Tibial nerve (tissue), 4 donors: ENCODE results near the gene ALAS1. TPM values are rescaled to one million over a fixed set of nuclear protein-coding genes. Genes with fewer than 3 reads are reported as not detected.

Experiments
- DNase-seq, 2 donors: peaks; one replicate each; pipeline ENCODE4 v3.0.0-alpha.2; 2019; ENCODE audit warnings: low spot score in 2 of 2
- H3K27ac ChIP-seq, 4 donors: fragments of 200-600 bp; sonication (generic) in 3 of 4; one replicate each; pipeline ENCODE4 v1.5.1; 2017 to 2019; ENCODE audit warnings: mild to moderate bottlenecking in 1 of 4
- H3K27me3 ChIP-seq, 2 donors: fragments of 200-600 bp; sonication (generic) in 1 of 2; one replicate each; pipeline versions ENCODE4 v1.5.1 to v1.6.0; 2017 to 2019
- H3K36me3 ChIP-seq, 3 donors: fragments of 200-600 bp; sonication (generic); one replicate each; pipeline ENCODE4 v1.5.1; 2018 to 2019
- H3K4me1 ChIP-seq, 4 donors: fragments of 200-600 bp; sonication (generic) in 3 of 4; one replicate each; pipeline ENCODE4 v1.5.1; 2017 to 2019
- H3K4me3 ChIP-seq, 4 donors: fragments of 200-600 bp; sonication (generic) in 3 of 4; one replicate each; pipeline ENCODE4 v1.5.1; 2017 to 2019; ENCODE audit warnings: mild to moderate bottlenecking in 1 of 4, moderate library complexity in 1 of 4
- H3K9me3 ChIP-seq, 4 donors: fragments of 200-600 bp; sonication (generic) in 3 of 4; one replicate each; pipeline ENCODE4 v1.5.1; 2017 to 2019
- EP300 ChIP-seq, 2 donors: sonication (generic); formaldehyde crosslinking; IDR thresholded peaks; one replicate each; pipeline ENCODE4 v1.6.1; 2017; ENCODE audit warnings: antibody characterized with exemption in 2 of 2, mild to moderate bottlenecking in 1 of 2
- POLR2A ChIP-seq, 2 donors: fragments of 450-650 bp; IDR thresholded peaks; one replicate each; pipeline ENCODE4 v1.6.1; 2017; ENCODE audit warnings: antibody characterized with exemption in 2 of 2, mild to moderate bottlenecking in 2 of 2, moderate library complexity in 2 of 2
- WGBS, 2 donors: methylation state at CpG; one replicate each; pipeline ENCODE4 v1.1.5; 2018; 5-methylcytosine and 5-hydroxymethylcytosine counted together
- total RNA-seq, 4 donors: library from RNA; depleted of rRNA; stranded (reverse); fragments of >200 nt; gene quantifications; one replicate each; pipeline ENCODE4 v1.1.0, GENCODE V29; 2016
- TF ChIP-seq, protein P1 (sequence below), 5 experiments: fragments of 200-600 bp in 3 of 5; fragments of 450-650 bp in 2 of 5; sonication (generic) in 3 of 5; IDR thresholded peaks; one replicate each; pipeline ENCODE4 v1.5.1; 2016 to 2019; ENCODE audit warnings: antibody characterized with exemption in 5 of 5, mild to moderate bottlenecking in 3 of 5, moderate library complexity in 2 of 5

Gene ALAS1
- total RNA-seq, 4 donors from 2014 or later, result 26.1 to 37.1 (median 32.0) TPM

DNA sequence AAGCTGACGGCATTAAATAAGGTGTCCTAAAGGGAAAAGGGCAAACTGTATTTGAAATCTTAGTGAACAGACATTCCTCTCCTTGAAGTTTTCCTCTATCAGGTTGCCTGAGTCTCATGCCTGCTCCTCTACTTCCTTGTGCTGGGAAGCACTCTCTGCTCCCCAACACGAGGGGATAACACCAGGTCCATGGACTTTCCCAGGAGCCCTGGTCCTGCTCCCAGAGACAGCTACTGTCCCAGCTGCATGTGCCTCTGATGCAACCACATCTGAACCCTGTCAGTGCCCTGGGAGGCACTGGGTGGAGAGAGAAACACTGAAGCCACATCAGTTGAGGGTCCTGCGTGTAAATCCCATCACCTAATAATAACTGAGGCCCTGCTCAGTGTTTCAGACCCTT is 20.1 kb downstream of the ALAS1 start:
- TF ChIP-seq POLR2A (IDR thresholded peaks at IDR 0.05) (no peak), EP300 (IDR thresholded peaks at IDR 0.05) (no peak)
- TF ChIP-seq, protein P1, sequence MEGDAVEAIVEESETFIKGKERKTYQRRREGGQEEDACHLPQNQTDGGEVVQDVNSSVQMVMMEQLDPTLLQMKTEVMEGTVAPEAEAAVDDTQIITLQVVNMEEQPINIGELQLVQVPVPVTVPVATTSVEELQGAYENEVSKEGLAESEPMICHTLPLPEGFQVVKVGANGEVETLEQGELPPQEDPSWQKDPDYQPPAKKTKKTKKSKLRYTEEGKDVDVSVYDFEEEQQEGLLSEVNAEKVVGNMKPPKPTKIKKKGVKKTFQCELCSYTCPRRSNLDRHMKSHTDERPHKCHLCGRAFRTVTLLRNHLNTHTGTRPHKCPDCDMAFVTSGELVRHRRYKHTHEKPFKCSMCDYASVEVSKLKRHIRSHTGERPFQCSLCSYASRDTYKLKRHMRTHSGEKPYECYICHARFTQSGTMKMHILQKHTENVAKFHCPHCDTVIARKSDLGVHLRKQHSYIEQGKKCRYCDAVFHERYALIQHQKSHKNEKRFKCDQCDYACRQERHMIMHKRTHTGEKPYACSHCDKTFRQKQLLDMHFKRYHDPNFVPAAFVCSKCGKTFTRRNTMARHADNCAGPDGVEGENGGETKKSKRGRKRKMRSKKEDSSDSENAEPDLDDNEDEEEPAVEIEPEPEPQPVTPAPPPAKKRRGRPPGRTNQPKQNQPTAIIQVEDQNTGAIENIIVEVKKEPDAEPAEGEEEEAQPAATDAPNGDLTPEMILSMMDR (IDR thresholded peaks at IDR 0.05), result no peak
- H3K36me3 ChIP-seq, result peaks cover 0 to 36% (median 4%) of the 10 kb centered on the region in 3 donors
- H3K27me3 ChIP-seq, result no peaks in the 10 kb centered on the region
- WGBS, 2 donors, result 66 to 69% methylated on average over 3 of the region's 3 CpGs
- no peak for DNase-seq
- H3K27ac ChIP-seq, result peak overlapping the region in 3 of 4 donors; percentile 29 to 73 (median 36)
- H3K9me3 ChIP-seq, result no peaks in the 10 kb centered on the region
- H3K4me1 ChIP-seq, result peaks cover 0 to 35% (median 15%) of the 10 kb centered on the region in 4 donors
- no peak overlapping the region for H3K4me3 ChIP-seq

DNA sequence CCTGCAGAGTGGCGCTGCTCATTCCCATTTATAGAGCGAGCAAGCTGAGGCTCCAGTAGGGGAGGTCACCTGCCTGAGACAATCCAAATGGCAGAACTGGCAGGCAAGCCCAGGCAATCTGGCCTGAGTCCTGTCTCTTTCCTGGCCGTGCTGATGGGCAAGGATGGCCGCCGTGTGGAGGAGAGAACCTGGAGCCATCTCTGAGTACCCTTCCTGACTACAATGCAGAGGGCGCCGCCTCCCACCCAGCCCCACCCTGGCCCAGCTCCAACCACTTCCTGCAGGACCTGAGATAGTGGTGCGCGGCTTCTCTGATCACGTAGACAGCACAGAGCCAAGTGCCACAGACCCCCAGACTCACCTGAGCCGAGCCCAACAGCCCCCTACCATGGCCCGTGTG is 20.5 kb downstream of the ALAS1 start:
- Histone ChIP-seq H3K4me3 (no peak overlapping the region), H3K27me3 (no peaks in the 10 kb centered on the region), H3K36me3 (peaks cover 0 to 31% (median 0%) of the 10 kb centered on the region in 3 donors), H3K9me3 (no peaks in the 10 kb centered on the region), H3K4me1 (peaks cover 0 to 35% (median 15%) of the 10 kb centered on the region in 4 donors), H3K27ac (peak overlapping the region in 3 of 4 donors; percentile 29 to 36 (median 34))
- 75 to 82% methylated on average over 9 to 10 of the region's 12 CpGs for WGBS, 2 donors
- no peak for DNase-seq
- TF ChIP-seq, protein P1 (IDR thresholded peaks at IDR 0.05), result no peak
- TF ChIP-seq POLR2A (IDR thresholded peaks at IDR 0.05), result no peak
- no peak for TF ChIP-seq EP300 (IDR thresholded peaks at IDR 0.05)

DNA sequence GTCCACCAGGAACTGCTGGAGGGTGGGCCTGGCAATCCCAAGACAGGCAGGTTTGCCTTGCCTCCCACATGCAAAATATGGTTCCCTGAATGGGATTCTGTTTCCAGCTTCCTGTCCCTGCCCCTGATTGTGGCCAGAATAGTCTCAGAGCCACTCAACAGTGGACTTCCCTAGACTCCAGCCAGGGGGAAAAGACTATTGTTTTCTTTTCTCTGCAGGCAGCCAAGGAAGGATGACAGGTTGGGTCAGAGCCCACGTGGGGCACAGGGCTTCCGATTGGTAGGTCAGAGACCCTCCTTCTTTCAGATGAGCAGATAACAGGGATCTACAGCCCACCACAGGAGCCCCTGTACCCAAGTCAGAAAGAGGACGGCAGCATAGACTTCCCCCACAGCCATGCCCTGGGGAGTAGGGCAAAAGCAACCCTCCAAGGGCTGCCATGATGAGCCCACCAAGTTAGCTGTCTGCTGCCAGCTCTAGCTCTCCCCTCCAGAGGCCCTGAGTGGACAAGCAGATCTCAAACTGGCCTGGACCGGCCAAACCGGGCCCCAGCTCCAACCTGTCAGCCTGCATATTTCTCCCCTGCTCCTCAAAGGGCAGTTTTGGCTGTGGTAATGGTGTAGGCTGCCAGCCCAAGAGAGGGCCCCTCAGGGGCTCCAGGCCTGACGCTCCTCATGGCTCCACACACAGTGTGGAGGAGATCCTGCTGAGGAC is 21.1 kb downstream of the ALAS1 start:
- Histone ChIP-seq H3K36me3 (peaks cover 0 to 25% (median 0%) of the 10 kb centered on the region in 3 donors), H3K4me1 (peaks cover 0 to 35% (median 15%) of the 10 kb centered on the region in 4 donors), H3K9me3 (no peaks in the 10 kb centered on the region), H3K27ac (peak overlapping the region in 2 of 4 donors; percentile 29 to 34), H3K4me3 (no peak overlapping the region), H3K27me3 (no peaks in the 10 kb centered on the region)
- WGBS, 2 donors, result 54 to 56% methylated on average over 5 to 6 of the region's 6 CpGs
- no peak for DNase-seq
- TF ChIP-seq, protein P1 (IDR thresholded peaks at IDR 0.05), result no peak

DNA sequence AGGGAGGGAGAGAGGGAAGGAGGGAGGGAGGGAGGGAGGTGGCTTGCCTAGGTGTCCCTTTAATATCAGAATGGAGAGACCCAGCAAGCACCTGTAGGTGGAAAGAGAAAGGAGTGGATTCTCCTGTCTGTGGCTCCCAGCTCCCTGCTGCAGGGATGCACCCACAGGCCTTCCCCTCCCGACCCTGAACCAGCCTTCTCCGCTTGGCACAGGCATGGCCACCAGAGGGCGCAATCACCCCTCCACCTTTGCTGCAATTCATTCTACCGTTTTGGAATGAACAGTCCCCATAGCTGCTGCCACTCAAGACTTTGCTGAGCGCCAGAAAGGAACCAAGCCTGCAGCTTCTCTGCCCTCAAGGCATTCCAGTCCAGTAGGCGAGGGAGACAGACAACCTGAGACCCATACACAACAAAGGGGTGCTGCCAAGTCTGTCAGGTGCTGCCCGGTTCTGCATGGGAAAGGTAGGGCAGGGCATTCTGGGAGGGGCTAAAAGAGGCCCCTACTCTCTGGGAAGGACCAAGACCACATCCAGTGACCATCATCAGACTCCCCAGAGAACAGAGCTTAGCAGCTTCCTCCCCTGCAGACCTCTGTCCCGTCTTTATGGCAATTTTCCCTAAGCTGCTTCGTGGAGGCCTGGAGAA is 22.5 kb downstream of the ALAS1 start:
- 24 to 32% methylated on average over 8 to 9 of the region's 9 CpGs for WGBS, 2 donors
- DNase-seq, result peak; percentile 82 to 90
- TF ChIP-seq, protein P1 (IDR thresholded peaks at IDR 0.05), result peak; percentile 85 to 97 (median 89)
- no peak for TF ChIP-seq POLR2A (IDR thresholded peaks at IDR 0.05)
- peak in 1 of 2 donors; percentile 42 for TF ChIP-seq EP300 (IDR thresholded peaks at IDR 0.05)
- Histone ChIP-seq H3K27me3 (no peaks in the 10 kb centered on the region), H3K4me3 (no peak overlapping the region), H3K4me1 (peaks cover 0 to 35% (median 15%) of the 10 kb centered on the region in 4 donors), H3K9me3 (no peaks in the 10 kb centered on the region), H3K36me3 (peaks cover 0 to 11% (median 0%) of the 10 kb centered on the region in 3 donors), H3K27ac (no peak overlapping the region)

DNA sequence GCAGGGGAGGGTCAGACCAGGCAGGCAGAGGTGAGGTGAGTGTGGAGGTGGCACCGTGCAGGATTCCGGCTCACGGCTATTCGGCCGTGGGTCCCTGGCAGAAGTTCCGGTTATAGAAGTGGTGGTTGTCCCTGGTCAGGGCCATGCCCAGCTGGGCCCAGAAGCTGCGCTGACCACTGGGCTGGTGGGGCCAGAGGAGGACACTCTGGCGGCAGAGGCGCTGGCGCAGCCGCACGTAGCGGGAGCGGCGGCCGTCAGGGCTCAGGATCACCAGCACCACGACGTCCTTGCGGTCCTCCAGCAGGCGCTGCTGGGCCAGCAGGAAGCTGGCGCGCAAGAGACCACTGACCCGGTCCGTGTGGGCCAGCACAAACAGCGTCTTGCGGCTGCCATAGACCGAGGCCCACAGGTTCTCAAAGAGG is 23.2 kb downstream of the ALAS1 start:
- no peak overlapping the region for H3K4me3 ChIP-seq
- no peak for DNase-seq
- no peaks in the 10 kb centered on the region for H3K27me3 ChIP-seq
- WGBS, 2 donors, result 92 to 94% methylated on average over 17 to 27 of the region's 27 CpGs
- H3K4me1 ChIP-seq, result peaks cover 0 to 37% (median 14%) of the 10 kb centered on the region in 4 donors
- H3K27ac ChIP-seq, result no peak overlapping the region
- TF ChIP-seq, protein P1 (IDR thresholded peaks at IDR 0.05), result no peak
- TF ChIP-seq POLR2A (IDR thresholded peaks at IDR 0.05), result no peak
- peaks cover 0 to 9% (median 0%) of the 10 kb centered on the region in 3 donors for H3K36me3 ChIP-seq
- H3K9me3 ChIP-seq, result no peaks in the 10 kb centered on the region
